Fibroblast of pulmonary artery (primary cell): Measurements from ENCODE around the gene PTPN7.
"Not testable (repeated sequence)": the region's sequence is repeated elsewhere in the genome, so short reads cannot be mapped to it uniquely, and the experiment has no call there.

Experiments used
- DNase-seq: peaks from one replicate; pipeline ENCODE4 v3.0.0-alpha.2; 2010; ENCODE audit warnings: low read depth
- H3K4me3 ChIP-seq: replicated peaks from 2 replicates; pipeline ENCODE4 v1.5.1; 2011; ENCODE audit warnings: low read depth, mild to moderate bottlenecking, control low read depth, low read length, moderate library complexity
- TF ChIP-seq, protein P1 (sequence below): IDR thresholded peaks from 2 replicates; pipeline ENCODE4 v1.5.1; 2011; ENCODE audit warnings: mild to moderate bottlenecking, control low read depth, low read length, inconsistent platforms; ENCODE audit errors: missing control alignments

The PTPN7 gene

DNA sequence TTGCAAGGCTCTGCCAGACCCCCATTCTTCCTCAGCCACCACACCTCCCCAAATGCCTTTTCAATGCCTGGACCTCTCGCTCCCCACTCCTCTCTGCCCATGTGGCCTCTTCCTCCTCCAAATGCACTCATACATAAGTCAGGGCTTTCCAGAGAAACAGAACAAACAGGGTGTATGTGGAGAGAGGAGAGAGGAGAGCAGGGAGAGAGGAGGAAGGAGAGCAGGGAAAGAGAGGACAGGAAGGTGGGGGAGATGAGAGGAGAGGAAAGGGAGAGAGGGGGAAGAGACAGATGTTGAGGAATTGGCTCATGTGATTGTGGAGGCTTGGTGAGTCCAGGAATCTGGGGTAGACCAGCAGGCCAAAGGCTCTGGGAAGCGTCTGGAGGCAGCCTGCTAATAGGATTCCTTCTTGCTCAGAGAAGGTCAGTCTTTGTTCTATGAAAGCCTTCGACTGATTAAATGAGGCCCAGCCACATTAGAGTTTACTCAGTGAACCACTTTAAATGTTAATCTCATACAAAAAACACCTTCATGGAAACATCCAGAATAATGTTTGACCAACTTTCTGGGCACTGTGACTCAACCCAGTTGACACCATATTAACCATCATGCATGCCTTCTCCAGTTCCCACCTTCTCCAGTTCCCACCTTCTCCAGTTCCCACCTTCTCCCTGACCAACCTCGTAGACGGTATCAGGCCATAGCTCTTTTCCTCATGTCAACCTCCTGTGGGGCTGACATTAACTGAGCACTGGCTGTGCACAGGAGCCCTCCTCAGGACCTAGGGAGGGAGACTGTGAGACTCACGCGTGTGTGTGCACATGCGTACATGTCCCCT is 21.9 kb upstream of the PTPN7 start:
- H3K4me3 ChIP-seq: no peak overlapping the region
- no peak for DNase-seq
- TF ChIP-seq, protein P1, sequence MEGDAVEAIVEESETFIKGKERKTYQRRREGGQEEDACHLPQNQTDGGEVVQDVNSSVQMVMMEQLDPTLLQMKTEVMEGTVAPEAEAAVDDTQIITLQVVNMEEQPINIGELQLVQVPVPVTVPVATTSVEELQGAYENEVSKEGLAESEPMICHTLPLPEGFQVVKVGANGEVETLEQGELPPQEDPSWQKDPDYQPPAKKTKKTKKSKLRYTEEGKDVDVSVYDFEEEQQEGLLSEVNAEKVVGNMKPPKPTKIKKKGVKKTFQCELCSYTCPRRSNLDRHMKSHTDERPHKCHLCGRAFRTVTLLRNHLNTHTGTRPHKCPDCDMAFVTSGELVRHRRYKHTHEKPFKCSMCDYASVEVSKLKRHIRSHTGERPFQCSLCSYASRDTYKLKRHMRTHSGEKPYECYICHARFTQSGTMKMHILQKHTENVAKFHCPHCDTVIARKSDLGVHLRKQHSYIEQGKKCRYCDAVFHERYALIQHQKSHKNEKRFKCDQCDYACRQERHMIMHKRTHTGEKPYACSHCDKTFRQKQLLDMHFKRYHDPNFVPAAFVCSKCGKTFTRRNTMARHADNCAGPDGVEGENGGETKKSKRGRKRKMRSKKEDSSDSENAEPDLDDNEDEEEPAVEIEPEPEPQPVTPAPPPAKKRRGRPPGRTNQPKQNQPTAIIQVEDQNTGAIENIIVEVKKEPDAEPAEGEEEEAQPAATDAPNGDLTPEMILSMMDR: no peak

DNA sequence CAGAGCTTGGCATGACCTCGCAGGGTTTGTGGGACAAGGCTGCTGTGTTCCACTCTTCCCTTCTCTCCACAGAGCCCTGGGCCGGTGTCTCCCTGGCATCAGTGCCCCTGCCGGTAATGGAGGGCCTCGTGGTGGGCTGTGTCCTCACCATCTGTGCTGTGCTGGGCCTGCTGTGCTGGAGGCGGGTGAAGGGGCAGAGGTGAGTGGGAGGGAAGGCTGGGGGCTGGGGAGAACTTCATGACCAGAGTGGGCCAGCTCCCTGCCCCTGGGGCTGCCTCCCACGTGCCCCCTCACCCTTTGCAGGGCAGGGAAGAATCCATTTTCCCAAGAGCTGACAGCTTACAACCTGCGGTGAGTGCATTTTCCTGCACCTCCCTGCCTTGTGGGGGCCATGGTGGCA is 21.2 kb upstream of the PTPN7 start:
- no peak overlapping the region for H3K4me3 ChIP-seq
- DNase-seq: no peak
- TF ChIP-seq, protein P1: no peak

DNA sequence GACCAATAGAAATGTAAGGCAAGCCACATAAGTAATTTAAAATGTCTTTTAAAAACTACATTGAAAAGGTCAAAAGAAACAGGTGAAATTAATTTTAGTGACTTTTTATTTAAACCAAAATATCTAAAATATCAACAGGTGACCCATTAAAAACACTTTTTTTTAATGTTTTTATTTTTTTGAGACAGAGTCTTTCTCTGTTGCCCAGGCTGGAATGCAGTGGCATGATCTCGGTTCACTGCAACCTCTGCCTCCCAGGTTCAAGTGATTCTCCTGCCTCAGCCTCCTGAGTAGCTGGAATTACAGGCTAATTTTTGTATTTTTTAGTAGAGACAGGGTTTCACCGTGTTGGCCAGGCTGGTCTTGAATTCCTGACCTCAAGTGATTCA is 20.3 kb upstream of the PTPN7 start:
- not testable (repeated sequence) for DNase-seq

DNA sequence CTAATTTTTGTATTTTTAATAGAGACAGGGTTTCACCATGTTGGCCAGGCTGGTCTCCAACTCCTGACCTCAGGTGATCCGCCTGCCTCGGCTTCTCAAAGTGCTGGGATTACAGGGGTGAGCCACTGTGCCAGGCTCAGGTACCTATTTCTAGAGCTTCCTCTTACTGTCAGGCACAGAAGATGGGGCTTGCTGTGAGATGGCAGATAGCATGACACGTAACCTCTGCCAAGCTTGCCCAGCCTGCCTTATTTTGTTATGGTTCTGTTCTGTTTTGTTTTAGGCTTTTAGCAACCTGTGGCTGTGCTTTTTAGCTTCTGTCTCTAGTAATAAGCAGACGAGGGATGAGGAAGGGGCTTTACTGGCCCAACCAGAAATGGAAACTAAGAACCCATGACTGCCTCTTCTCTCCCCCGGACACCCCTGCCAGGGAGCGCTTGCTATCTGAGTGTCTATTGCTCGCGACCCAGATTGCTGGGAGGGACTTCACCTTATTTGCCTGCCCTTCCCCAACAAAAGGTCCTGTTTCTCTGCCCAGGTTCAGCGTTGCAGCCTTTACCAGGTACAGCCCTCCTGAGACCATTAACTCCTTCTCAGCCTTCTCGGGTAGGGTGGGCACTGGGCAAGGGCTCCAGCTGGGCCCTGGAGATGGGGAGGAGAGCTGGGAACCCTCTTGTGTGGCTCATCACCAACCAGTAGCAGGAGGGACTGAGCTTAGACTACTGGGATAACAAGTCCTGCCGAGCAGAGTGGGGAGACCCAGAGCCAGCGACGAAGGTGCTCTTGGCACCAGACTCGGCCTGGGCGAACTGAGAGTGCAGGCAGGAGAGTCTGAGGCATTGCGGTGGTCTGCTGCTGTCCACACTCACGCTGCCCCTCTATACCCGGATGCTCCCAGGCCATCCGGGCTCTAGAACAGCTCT is 19.7 kb upstream of the PTPN7 start:
- DNase-seq: no peak
- H3K4me3 ChIP-seq: no peak overlapping the region
- TF ChIP-seq, protein P1: no peak

More for the DNA sequence above, 20.3 kb upstream of the PTPN7 start:
- not testable (repeated sequence) for H3K4me3 ChIP-seq

DNA sequence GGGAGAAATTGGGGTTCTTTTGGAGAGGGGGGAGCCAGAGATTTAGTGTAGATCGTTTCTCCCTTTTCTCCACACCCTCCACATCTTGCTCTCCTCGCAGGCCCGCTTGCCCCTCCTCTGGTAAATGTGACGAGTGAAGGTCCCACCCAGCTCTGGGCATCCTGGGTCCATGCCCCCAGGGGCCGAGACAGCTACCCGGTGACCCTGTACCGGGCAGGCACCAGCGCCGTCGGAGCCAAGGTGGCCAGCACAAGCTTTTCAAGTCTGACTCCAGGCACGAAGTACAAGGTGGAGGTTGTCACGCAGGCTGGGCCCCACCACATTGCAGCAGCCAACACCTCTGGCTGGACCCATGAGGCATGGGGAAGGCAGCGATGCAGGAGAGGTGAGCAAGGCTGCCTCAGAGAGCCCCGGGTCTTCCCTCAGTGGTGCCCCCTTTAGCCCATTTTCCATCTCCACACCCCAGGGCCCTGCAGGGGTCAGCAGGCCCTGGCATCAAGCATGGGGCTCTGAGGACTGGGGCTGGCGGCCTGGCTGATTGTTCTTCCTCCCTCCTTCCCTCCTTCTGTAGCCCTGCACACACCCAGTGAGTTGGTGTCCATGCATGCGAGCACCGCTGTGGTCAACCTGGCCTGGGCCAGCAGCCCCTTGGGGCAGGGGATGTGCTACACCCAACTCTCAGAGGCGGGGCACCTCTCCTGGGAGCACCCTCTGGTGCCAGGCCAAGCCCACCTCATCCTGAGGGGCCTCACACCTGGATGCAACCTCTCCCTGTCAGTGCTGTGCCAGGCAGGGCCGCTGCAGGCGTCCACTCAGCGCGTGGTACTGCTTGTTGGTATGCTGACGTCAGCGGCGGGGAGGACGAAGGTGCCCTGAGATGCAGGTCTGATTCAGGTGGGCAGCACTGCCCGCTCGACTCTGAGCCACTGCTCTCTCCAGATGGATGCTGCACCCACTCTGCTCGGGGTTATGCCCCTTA is 16.8 kb upstream of the PTPN7 start:
- no peak for DNase-seq
- no peak overlapping the region for H3K4me3 ChIP-seq
- TF ChIP-seq, protein P1: no peak

DNA sequence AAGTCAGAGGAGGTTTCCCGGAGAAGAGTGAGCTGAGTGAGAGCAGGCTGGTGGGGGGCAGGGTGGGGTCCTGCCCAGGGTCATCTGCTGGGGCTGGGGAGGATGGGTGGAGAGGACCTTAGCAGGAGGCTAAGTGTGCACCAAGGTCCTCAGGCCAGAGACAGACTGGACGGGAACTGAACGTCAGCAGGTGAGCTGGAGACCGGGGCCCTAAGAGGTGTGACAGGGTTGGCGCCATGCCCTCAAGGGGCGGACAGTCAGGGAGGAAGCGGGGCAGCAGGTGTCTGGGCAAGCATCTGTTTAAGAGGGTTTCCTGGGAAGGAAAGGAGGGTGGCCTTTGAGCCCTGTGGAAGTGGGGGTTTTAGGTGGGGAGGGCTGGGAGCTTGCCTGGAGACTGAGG is 13.6 kb upstream of the PTPN7 start:
- TF ChIP-seq, protein P1: no peak
- no peak for DNase-seq
- no peak overlapping the region for H3K4me3 ChIP-seq

DNA sequence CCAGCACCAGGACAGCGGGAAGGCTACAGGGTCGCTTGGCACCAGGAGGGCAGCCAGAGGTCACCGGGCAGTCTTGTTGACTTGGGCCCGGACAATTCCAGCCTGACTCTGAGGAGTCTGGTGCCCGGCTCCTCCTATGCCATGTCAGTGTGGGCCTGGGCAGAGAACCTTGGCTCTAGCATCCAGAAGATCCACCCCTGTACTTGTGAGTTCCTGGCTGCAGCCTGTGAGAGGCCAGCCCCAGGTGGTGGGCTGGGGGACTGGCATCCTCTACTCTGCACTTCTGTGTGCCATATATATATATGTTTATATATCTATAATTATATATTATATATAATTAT is 11.6 kb upstream of the PTPN7 start:
- DNase-seq: no peak
- TF ChIP-seq, protein P1: no peak

More for the DNA sequence above, 11.6 kb upstream of the PTPN7 start:
- no peak overlapping the region for H3K4me3 ChIP-seq
